ENCODE data around the gene SPACA7.

GRCh38 chr13:112466132-112467058 is 90.2 kb downstream of the SPACA7 start:
- TF ChIP-seq CTCF (conservative IDR thresholded peaks at IDR 0.05; ENCODE audit: low read length) (no peak), EZH2phosphoT487 (IDR thresholded peaks at IDR 0.05; ENCODE audit: borderline replicate concordance) (no peak)
